Mesothelial cell of epicardium (in vitro differentiated cells): ENCODE results near the gene TMC3. TPM values are rescaled to one million over a fixed set of nuclear protein-coding genes. Genes with fewer than 3 reads are reported as not detected.

Source experiments
- DNase-seq, 2 experiments: peaks; one replicate each; pipeline ENCODE4 v3.0.0; 2021; ENCODE audit warnings: low spot score in 2 of 2; ENCODE audit not compliant: unreplicated experiment in 2 of 2
- H3K27ac Mint-ChIP-seq: 2 replicates; pipeline ENCODE4 v1.8.0; 2021; ENCODE audit warnings: mixed read lengths
- H3K27me3 Mint-ChIP-seq: 2 replicates; pipeline ENCODE4 v1.8.0; 2021; ENCODE audit warnings: low read depth, mixed read lengths
- H3K36me3 Mint-ChIP-seq: 2 replicates; pipeline ENCODE4 v1.8.0; 2021; ENCODE audit warnings: mixed read lengths
- H3K4me1 Mint-ChIP-seq: 2 replicates; pipeline ENCODE4 v1.8.0; 2021; ENCODE audit warnings: mixed read lengths
- H3K4me3 Mint-ChIP-seq: 2 replicates; pipeline ENCODE4 v1.8.0; 2021; ENCODE audit warnings: mild to moderate bottlenecking, moderate library complexity, mixed read lengths
- H3K9me3 Mint-ChIP-seq: 2 replicates; pipeline ENCODE4 v1.8.0; 2021; ENCODE audit warnings: mixed read lengths
- total RNA-seq: library from RNA; stranded (reverse); gene quantifications from 3 replicates; pipeline ENCODE4 v1.2.1, GENCODE V29; 2021
- TF ChIP-seq, protein P1 (sequence below): fragments of 200-600 bp; sonication (generic); IDR thresholded peaks from one replicate; pipeline ENCODE4 v1.5.0; 2021; ENCODE audit warnings: antibody characterized with exemption; ENCODE audit not compliant: unreplicated experiment

The TMC3 gene
- total RNA-seq, 1 donor from 2014 or later = 0.04 TPM

DNA sequence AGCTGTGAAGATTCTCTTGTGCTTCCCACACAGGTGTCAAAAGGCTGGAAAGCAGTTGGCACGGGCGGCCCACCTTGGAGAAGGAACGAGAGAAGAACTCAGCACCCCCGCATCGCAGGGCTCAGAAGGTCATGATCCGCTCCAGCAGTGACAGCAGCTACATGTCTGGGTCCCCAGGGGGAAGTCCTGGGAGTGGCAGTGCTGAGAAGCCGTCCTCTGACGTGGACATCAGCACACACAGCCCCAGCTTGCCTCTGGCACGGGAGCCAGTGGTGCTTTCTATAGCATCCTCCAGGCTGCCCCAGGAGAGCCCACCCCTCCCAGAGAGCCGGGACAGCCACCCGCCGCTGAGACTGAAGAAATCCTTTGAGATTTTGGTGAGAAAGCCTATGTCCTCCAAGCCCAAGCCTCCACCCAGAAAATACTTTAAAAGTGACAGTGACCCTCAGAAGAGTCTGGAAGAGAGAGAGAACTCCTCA is 81.5 kb downstream of the TMC3 start:
- Mint-ChIP-seq H3K4me3 (no peak overlapping the region), H3K4me1 (peaks cover 6% of the 10 kb centered on the region), H3K36me3 (no peaks in the 10 kb centered on the region), H3K27ac (no peak overlapping the region), H3K27me3 (peaks cover 37% of the 10 kb centered on the region), H3K9me3 (no peaks in the 10 kb centered on the region)
- DNase-seq = no peak
- TF ChIP-seq, protein P1, sequence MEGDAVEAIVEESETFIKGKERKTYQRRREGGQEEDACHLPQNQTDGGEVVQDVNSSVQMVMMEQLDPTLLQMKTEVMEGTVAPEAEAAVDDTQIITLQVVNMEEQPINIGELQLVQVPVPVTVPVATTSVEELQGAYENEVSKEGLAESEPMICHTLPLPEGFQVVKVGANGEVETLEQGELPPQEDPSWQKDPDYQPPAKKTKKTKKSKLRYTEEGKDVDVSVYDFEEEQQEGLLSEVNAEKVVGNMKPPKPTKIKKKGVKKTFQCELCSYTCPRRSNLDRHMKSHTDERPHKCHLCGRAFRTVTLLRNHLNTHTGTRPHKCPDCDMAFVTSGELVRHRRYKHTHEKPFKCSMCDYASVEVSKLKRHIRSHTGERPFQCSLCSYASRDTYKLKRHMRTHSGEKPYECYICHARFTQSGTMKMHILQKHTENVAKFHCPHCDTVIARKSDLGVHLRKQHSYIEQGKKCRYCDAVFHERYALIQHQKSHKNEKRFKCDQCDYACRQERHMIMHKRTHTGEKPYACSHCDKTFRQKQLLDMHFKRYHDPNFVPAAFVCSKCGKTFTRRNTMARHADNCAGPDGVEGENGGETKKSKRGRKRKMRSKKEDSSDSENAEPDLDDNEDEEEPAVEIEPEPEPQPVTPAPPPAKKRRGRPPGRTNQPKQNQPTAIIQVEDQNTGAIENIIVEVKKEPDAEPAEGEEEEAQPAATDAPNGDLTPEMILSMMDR = no peak

DNA sequence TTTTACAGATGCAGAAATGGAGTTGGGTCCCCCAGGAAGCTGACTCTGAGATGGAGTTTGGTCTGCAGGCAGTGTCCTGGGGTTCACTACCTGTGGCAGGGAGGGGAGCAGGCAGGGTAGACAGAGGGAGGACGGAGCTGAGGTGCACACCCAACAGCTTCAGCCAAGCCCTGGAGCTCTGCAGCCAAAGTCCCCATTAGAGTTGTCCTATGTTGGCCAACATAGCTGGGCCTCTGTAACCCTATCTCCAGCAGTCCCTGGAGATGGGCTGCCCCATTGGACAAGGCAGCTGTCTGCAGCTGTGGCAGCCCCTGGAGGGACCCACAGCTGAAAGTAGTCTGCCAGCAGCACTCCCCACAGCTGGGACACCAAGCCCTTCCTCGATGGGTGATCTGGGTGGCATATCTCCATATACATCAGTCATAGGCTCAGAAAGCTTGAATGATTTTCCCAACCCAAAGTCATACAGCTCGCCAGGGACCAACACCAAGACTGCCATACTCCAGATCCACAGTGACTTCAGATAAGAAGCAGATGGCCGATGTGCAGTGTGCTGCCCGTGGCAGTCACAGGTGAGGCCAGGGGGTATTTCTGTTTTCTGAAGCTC is 82.0 kb downstream of the TMC3 start:
- Mint-ChIP-seq H3K27me3 (peaks cover 34% of the 10 kb centered on the region), H3K4me1 (peaks cover 6% of the 10 kb centered on the region), H3K9me3 (no peaks in the 10 kb centered on the region), H3K36me3 (no peaks in the 10 kb centered on the region), H3K27ac (no peak overlapping the region), H3K4me3 (no peak overlapping the region)
- TF ChIP-seq, protein P1 = no peak
- DNase-seq = no peak

DNA sequence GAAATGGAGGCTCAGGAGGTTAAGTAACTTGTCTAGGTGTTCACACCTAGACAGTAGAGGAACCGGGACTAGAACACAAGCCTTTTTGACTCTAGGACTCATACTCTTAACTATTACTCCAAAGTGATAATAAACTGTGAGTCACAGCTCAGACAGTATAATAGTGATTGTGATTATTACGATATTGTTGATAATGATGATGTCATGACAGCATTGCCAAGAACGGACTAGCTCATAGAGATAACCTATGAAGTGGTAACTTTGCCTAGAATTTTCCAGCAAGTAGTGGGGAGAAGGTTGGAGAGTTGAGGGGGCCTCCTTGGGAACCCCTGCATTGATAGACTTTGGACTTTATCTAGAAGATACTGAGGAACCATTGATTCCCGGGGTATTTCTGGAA is 84.1 kb downstream of the TMC3 start:
- Mint-ChIP-seq H3K9me3 (no peaks in the 10 kb centered on the region), H3K4me1 (peaks cover 6% of the 10 kb centered on the region), H3K27ac (no peak overlapping the region), H3K27me3 (peaks cover 29% of the 10 kb centered on the region), H3K4me3 (no peak overlapping the region), H3K36me3 (no peaks in the 10 kb centered on the region)
- DNase-seq = no peak
- TF ChIP-seq, protein P1 = no peak

DNA sequence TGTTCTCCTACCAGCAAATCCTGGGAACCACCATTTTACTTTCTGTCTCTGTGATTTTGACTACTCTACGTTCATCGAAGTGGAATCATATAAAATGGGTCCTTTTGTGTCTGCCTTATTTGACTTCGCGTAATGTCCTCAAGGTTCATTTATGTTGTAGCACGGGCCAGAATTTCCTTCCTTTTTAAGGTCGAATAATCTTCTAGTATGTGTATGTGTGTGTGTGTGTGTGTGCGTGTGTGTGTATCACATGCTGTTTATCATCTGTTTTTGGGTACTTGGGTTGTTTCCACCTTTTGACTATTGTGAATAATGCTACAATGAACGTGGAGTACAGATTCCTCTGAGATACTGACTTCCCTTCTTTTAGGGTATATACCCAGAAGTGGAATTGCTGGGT is 85.4 kb downstream of the TMC3 start:
- H3K4me1 Mint-ChIP-seq = no peaks in the 10 kb centered on the region
- H3K27me3 Mint-ChIP-seq = peaks cover 25% of the 10 kb centered on the region
- H3K36me3 Mint-ChIP-seq = no peaks in the 10 kb centered on the region
- DNase-seq = no peak
- TF ChIP-seq, protein P1 = no peak
- H3K4me3 Mint-ChIP-seq = no peak overlapping the region
- H3K27ac Mint-ChIP-seq = no peak overlapping the region
- no peaks in the 10 kb centered on the region for H3K9me3 Mint-ChIP-seq

DNA sequence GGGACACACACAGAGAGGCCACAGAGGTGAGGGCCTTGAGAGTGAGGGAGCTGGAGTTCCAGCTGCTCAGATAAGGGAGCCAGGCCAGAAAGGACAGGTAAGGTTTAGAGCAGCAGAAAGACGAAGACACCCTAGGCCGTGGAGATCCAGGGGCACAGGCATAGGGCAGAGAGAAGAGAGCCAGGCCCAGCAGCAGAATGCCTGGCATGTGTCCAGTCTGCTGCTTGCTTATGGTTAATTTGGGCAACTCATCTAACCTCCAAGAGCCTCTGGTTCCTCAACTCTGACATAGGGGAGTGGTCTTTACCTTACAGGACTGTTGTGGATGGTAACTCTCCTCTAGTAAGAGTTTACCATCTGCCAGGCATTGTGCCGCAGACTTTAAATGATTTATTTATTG is 86.0 kb downstream of the TMC3 start:
- no peaks in the 10 kb centered on the region for H3K4me1 Mint-ChIP-seq
- H3K4me3 Mint-ChIP-seq = no peak overlapping the region
- H3K27ac Mint-ChIP-seq = no peak overlapping the region
- H3K9me3 Mint-ChIP-seq = no peaks in the 10 kb centered on the region
- no peak for DNase-seq
- H3K36me3 Mint-ChIP-seq = no peaks in the 10 kb centered on the region
- H3K27me3 Mint-ChIP-seq = peaks cover 25% of the 10 kb centered on the region
- TF ChIP-seq, protein P1 = no peak

DNA sequence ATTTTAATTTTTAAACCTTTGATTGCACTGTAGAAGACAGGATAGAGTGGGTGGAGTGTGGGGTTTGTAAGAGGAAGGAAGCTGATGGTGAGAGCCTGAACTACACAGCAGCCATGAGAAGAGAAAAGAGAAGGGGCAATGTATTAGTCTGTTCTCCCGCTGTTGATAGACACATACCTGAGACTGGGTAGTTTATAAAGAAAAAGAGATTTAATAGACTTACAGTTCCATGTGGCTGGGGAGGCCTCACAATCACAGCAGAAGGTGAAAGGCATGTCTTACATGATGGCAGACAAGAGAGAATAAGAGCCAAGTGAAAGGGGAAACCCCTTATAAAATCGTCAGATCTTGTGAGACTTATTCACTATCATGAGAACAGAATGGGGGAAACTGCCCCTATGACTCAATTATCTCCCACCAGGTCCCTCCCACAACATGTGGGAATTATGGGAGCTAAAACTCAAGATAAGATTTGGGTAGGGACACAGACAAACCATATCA is 87.3 kb downstream of the TMC3 start:
- Mint-ChIP-seq H3K36me3 (no peaks in the 10 kb centered on the region), H3K27me3 (peaks cover 23% of the 10 kb centered on the region), H3K9me3 (no peaks in the 10 kb centered on the region), H3K27ac (no peak overlapping the region), H3K4me1 (peaks cover 5% of the 10 kb centered on the region), H3K4me3 (no peak overlapping the region)
- TF ChIP-seq, protein P1 = no peak
- no peak for DNase-seq
